ENCODE data around the gene THSD7A.

THSD7A gene

GRCh38 chr7:11332865-11333228 lies 499.2 kb downstream of the THSD7A start:
- H2AFZ ChIP-seq = no peak overlapping the region
- no peaks in the 10 kb centered on the region for H3K4me1 ChIP-seq
- no peak overlapping the region for H3K4me2 ChIP-seq (ENCODE audit: low read length)
- H3K27me3 ChIP-seq (ENCODE audit: control insufficient read depth, insufficient read depth, low read length) = no peaks in the 10 kb centered on the region
- H3K27ac ChIP-seq = no peak overlapping the region
- no peak for TF ChIP-seq CTCF (IDR thresholded peaks at IDR 0.05)
- H3K36me3 ChIP-seq (ENCODE audit: control insufficient read depth, insufficient read depth, low read length) = no peaks in the 10 kb centered on the region
- H3K9me3 ChIP-seq (ENCODE audit: control insufficient read depth, low read length) = no peaks in the 10 kb centered on the region
- H3K79me2 ChIP-seq = no peaks in the 10 kb centered on the region
- no peak overlapping the region for H3K4me3 ChIP-seq (ENCODE audit: low read depth, low read length)
- H3K9ac ChIP-seq = no peak overlapping the region

- Histone ChIP-seq H2AFZ (no peak overlapping the region), H3K4me3 (ENCODE audit: low read depth, low read length) (no peak overlapping the region), H3K79me2 (no peaks in the 10 kb centered on the region), H3K9me3 (ENCODE audit: control insufficient read depth, low read length) (no peaks in the 10 kb centered on the region), H3K4me2 (ENCODE audit: low read length) (no peak overlapping the region), H3K36me3 (ENCODE audit: control insufficient read depth, insufficient read depth, low read length) (no peaks in the 10 kb centered on the region), H3K27ac (no peak overlapping the region), H3K27me3 (ENCODE audit: control insufficient read depth, insufficient read depth, low read length) (no peaks in the 10 kb centered on the region), H3K4me1 (no peaks in the 10 kb centered on the region), H3K9ac (no peak overlapping the region)
- TF ChIP-seq CTCF (IDR thresholded peaks at IDR 0.05) = no peak
These were observed 499.7 kb downstream of the THSD7A start for GRCh38 chr7:11332186-11332864.

DNA sequence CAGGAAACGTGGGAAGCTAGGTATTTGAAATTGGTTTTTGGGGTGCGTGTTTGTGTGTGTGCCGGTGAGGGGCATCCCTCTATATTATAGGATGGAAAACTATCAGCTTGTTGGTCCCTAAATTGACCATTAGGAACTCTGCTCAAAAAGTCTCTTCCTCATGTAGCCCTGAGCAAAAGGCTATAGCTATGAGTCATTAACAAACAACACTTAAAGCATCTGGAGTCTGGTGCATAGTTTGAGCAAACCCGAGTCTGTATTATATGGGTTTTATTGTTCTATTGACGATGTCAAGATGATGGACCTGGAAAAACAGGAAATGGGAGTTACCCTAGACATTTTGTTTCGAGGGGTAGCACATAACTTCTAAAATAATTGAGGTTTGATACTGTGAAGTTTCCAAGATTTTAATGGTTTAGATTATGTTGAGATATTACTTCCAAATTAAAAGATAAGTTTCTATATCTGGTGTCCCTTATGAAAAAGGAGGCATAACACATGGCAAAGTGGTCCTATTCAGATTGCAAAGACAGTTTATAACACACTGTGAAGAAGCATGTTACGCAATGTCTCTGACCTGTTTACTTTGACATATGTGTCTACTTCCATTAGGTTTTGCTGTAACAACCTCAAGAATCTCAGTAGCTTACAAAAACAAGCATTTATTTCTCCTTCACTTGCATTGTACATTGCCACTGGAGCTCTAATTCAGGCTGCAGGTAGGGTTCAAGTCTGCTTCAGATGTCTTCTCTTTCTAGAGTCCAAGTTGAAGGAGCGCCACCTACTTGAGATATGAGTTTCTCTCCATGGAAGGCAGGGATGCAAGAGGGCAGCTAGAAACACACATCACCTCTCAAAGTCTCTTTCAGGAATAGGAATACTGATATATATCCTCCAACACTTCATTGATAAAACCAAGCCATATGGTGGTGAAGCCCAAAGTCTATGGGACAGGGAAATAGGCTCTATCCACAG lies 500.6 kb downstream of the THSD7A start:
- Histone ChIP-seq H3K36me3 (ENCODE audit: control insufficient read depth, insufficient read depth, low read length) (no peaks in the 10 kb centered on the region), H3K4me2 (ENCODE audit: low read length) (no peak overlapping the region), H3K4me1 (no peaks in the 10 kb centered on the region), H3K79me2 (no peaks in the 10 kb centered on the region), H3K27me3 (ENCODE audit: control insufficient read depth, insufficient read depth, low read length) (no peaks in the 10 kb centered on the region), H3K9ac (no peak overlapping the region), H2AFZ (no peak overlapping the region), H3K4me3 (ENCODE audit: low read depth, low read length) (no peak overlapping the region), H3K27ac (no peak overlapping the region), H3K9me3 (ENCODE audit: control insufficient read depth, low read length) (no peaks in the 10 kb centered on the region)
- TF ChIP-seq CTCF (IDR thresholded peaks at IDR 0.05) = no peak

GRCh38 chr7:11330717-11331116 lies 501.3 kb downstream of the THSD7A start:
- Histone ChIP-seq H3K36me3 (ENCODE audit: control insufficient read depth, insufficient read depth, low read length) (no peaks in the 10 kb centered on the region), H3K9ac (no peak overlapping the region), H3K27ac (no peak overlapping the region), H3K4me2 (ENCODE audit: low read length) (no peak overlapping the region), H3K4me3 (ENCODE audit: low read depth, low read length) (no peak overlapping the region), H3K4me1 (no peaks in the 10 kb centered on the region), H3K27me3 (ENCODE audit: control insufficient read depth, insufficient read depth, low read length) (no peaks in the 10 kb centered on the region), H2AFZ (no peak overlapping the region), H3K79me2 (no peaks in the 10 kb centered on the region), H3K9me3 (ENCODE audit: control insufficient read depth, low read length) (no peaks in the 10 kb centered on the region)
- no peak for TF ChIP-seq CTCF (IDR thresholded peaks at IDR 0.05)

Data from parathyroid adenoma (tissue), 2 donors.